ENCODE measurements around the gene RPLP2.

RPLP2 gene

DNA sequence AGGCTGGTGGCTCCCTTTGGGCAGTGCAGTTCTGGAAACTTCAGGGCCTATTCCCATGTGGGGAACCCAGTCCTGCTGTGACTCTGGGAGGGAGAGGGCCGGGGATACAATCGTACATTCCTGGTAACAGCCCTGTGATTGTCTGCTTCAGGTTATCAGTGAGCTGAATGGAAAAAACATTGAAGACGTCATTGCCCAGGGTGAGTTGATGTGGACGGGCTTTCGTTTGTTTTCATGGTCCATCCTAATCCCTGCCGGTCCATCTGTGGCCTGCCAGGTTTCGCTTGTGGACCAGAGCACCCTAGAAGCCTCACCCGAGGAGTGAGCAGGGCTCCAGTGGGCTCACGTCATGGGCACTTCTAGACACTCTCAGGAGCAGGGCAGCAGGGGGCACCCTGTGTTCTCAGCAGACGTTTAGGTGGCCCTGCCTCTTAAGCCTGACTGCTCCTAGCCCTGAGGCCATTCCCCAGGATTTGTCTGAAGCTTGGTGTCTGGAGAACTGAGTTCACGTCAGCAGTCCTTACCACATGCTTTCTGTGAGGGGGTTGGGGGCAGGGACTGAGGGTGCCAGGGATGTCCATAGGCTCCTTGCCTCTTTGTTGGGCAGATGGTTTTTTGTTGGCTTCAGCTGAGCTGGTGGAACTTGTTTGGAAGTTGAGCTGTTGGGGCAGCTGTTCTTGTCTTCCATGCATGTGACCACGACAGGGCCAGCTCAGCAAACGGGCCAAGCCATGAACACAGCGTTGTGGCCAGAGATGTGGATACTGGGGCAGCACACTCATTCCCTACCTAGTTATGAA is 1.9 kb downstream of the RPLP2 start:
- no peak for DNase-seq (ENCODE audit: extremely low read depth, insufficient read length)
- TF ChIP-seq, protein P1, sequence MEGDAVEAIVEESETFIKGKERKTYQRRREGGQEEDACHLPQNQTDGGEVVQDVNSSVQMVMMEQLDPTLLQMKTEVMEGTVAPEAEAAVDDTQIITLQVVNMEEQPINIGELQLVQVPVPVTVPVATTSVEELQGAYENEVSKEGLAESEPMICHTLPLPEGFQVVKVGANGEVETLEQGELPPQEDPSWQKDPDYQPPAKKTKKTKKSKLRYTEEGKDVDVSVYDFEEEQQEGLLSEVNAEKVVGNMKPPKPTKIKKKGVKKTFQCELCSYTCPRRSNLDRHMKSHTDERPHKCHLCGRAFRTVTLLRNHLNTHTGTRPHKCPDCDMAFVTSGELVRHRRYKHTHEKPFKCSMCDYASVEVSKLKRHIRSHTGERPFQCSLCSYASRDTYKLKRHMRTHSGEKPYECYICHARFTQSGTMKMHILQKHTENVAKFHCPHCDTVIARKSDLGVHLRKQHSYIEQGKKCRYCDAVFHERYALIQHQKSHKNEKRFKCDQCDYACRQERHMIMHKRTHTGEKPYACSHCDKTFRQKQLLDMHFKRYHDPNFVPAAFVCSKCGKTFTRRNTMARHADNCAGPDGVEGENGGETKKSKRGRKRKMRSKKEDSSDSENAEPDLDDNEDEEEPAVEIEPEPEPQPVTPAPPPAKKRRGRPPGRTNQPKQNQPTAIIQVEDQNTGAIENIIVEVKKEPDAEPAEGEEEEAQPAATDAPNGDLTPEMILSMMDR (IDR thresholded peaks at IDR 0.05; ENCODE audit: insufficient read depth, low read length, poor library complexity, severe bottlenecking): peak; percentile 8
- Histone ChIP-seq H3K4me3 (replicated peaks; ENCODE audit: low read depth, low read length) (peak overlapping the region; percentile 96), H3K36me3 (ENCODE audit: control insufficient read depth, insufficient read depth, low read length) (peaks cover 31% of the 10 kb centered on the region), H3K27me3 (replicated peaks; ENCODE audit: control insufficient read depth, insufficient read depth, low read length) (no peaks in the 10 kb centered on the region)

DNA sequence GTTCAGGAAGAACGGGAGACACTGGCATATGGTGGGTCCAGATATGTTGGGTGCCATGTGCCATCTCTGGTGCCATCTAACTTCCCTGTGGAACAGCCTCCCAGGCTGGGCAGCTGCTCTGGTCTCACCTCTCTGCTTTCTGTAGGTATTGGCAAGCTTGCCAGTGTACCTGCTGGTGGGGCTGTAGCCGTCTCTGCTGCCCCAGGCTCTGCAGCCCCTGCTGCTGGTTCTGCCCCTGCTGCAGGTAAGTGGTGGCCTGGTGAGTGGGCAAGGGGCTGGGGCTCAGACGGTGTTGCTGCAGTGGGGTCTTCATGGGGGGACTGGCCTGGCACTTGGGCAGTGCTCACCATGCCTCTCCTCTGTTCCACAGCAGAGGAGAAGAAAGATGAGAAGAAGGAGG is 2.6 kb downstream of the RPLP2 start:
- no peak overlapping the region for H3K4me3 ChIP-seq (replicated peaks; ENCODE audit: low read depth, low read length)
- peaks cover 31% of the 10 kb centered on the region for H3K36me3 ChIP-seq (ENCODE audit: control insufficient read depth, insufficient read depth, low read length)
- no peak for DNase-seq (ENCODE audit: extremely low read depth, insufficient read length)
- TF ChIP-seq, protein P1 (IDR thresholded peaks at IDR 0.05; ENCODE audit: insufficient read depth, low read length, poor library complexity, severe bottlenecking): no peak
- H3K27me3 ChIP-seq (replicated peaks; ENCODE audit: control insufficient read depth, insufficient read depth, low read length): no peaks in the 10 kb centered on the region

DNA sequence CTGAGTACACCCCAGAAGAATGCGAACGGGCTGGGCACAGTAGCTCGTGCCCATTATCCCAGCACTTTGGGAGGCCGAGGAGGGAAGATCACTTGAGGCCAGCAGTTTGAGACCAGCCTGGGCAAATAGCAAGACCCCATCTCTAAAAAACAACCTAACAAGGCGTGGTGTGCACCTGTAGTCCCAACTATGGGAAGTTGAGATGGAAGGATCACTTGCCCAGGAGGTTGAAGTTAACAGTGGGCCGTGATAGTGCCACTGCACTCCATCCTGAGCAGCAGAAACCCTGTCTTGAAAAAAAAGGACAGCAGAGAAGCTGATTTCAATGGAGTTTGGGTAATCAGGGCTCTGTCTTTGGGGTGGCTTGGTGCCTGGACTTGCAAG is 3.3 kb downstream of the RPLP2 start:
- TF ChIP-seq, protein P1 (IDR thresholded peaks at IDR 0.05; ENCODE audit: insufficient read depth, low read length, poor library complexity, severe bottlenecking): no peak
- peaks cover 31% of the 10 kb centered on the region for H3K36me3 ChIP-seq (ENCODE audit: control insufficient read depth, insufficient read depth, low read length)
- H3K27me3 ChIP-seq (replicated peaks; ENCODE audit: control insufficient read depth, insufficient read depth, low read length): no peaks in the 10 kb centered on the region

DNA sequence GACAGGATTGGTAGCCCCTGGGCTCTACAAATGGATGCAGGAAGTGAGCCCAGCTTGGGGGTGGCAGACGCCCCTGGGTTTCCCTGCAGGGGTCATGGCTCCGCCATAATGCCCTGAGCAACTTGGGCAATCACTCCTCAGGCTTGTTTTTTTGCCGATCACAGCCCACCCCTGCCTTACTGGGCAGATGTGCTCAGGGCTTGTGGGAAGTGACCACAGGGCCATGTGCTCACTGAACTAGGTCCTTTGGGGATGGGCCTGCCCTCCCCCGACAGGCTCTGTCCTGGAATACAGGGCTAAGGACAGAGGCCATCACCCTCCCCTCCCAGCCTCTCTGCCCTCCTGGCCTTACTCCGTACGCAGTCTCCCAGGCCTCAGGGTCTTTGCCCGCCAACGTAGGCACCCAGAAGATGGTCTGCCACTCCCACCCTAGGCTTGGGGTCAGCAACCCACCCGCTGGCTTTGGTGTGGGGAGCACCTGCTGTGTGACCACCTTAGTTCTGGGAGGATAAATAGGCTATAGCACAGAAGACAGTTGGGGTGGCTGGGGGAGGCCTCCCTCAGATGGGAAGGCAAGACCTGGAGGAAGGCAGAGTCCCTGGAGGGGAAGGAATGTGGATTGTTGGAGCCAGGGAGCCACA is 3.8 kb downstream of the RPLP2 start:
- DNase-seq (ENCODE audit: extremely low read depth, insufficient read length): no peak
- TF ChIP-seq, protein P1 (IDR thresholded peaks at IDR 0.05; ENCODE audit: insufficient read depth, low read length, poor library complexity, severe bottlenecking): no peak

More for the DNA sequence above, 3.3 kb downstream of the RPLP2 start:
- DNase-seq (ENCODE audit: extremely low read depth, insufficient read length): no peak
- H3K4me3 ChIP-seq (replicated peaks; ENCODE audit: low read depth, low read length): no peak overlapping the region

DNA sequence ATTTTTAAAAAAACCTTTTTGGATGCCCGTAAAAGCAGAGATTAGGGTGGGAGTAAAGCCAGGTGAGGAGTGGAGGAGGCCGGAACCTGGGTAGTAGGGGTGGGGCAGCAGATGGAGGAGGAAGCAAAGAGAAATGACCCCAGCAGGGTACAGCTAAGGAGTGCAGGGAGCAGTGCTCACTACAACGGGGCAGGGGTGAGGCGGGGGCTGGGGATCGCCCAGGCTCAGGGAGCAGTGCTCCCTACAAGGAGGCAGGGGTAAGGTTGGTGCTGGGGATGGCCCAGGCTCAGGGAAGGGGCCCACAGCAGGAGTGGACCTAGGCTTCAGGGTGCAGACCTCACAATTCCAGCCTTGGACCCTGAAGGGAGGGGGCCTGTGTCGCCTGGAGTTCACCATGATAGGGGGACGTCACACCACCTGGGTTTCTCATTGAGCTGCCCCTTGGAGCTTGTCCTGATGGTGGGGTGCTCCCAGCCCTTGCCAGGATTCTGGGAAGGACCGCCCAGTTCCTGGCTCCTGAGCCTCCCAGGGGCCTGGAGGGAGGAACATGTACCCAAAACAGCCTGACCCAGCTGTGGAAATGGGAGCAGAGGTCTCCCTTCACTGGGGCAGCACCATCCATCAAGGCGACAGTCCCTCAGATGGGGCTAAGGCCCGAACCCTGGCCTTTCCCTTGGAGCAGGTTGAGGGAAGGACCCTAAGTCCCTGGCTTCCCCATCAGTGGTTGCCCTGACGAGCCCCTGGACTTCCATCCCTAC is 6.1 kb downstream of the RPLP2 start:
- TF ChIP-seq, protein P1 (IDR thresholded peaks at IDR 0.05; ENCODE audit: insufficient read depth, low read length, poor library complexity, severe bottlenecking): no peak
- no peak for DNase-seq (ENCODE audit: extremely low read depth, insufficient read length)
- Histone ChIP-seq H3K27me3 (replicated peaks; ENCODE audit: control insufficient read depth, insufficient read depth, low read length) (no peaks in the 10 kb centered on the region), H3K4me3 (replicated peaks; ENCODE audit: low read depth, low read length) (no peak overlapping the region), H3K36me3 (ENCODE audit: control insufficient read depth, insufficient read depth, low read length) (peaks cover 31% of the 10 kb centered on the region)

More for the DNA sequence above, 3.8 kb downstream of the RPLP2 start:
- peaks cover 31% of the 10 kb centered on the region for H3K36me3 ChIP-seq (ENCODE audit: control insufficient read depth, insufficient read depth, low read length)
- no peaks in the 10 kb centered on the region for H3K27me3 ChIP-seq (replicated peaks; ENCODE audit: control insufficient read depth, insufficient read depth, low read length)
- H3K4me3 ChIP-seq (replicated peaks; ENCODE audit: low read depth, low read length): no peak overlapping the region
